A549 (cell line): Measurements from ENCODE around the gene TCAIM.

Source experiments
- CTCF ChIP-seq: fragments of >200 bp; sonication (Bioruptor Twin); formaldehyde crosslinking; IDR thresholded peaks from 3 replicates; pipeline ENCODE4 v1.5.1; 2016
- MAFK ChIP-seq: fragments of 450-650 bp; IDR thresholded peaks from 2 replicates; pipeline ENCODE4 v1.6.1; 2014; ENCODE audit not compliant: partially characterized antibody
- POLR2A ChIP-seq: IDR thresholded peaks from 2 replicates; pipeline ENCODE4 v1.6.1; 2012; ENCODE audit warnings: mild to moderate bottlenecking, low read length

- no peak for TF ChIP-seq CTCF
- no peak for TF ChIP-seq POLR2A
- no peak for TF ChIP-seq MAFK
Measured at GRCh38 chr3:44418549-44418948, 80.0 kb downstream of the TCAIM start.
